Gastrocnemius medialis (tissue), 4 donors: Measurements from ENCODE around the gene IFFO2. TPM values are rescaled to one million over a fixed set of nuclear protein-coding genes. Genes with fewer than 3 reads are reported as not detected.
A peak's percentile ranks its signal among the peaks of the same experiment; 100 is the strongest.

Source experiments
- ATAC-seq, 2 donors: fragments of 150-250 bp; one replicate each; pipeline ENCODE4 v1.9.1; 2016
- DNase-seq, 2 donors: peaks; one replicate each; pipeline ENCODE4 v3.0.0-alpha.2; 2019
- H3K27ac ChIP-seq, 4 donors: fragments of 200-600 bp; sonication (generic); 1 replicate in 1 of 4; 2 replicates in 3 of 4; pipeline ENCODE4 v1.5.1; 2016 to 2018; ENCODE audit warnings: mild to moderate bottlenecking in 2 of 4, moderate library complexity in 1 of 4
- H3K27me3 ChIP-seq, 3 donors: fragments of 200-600 bp; sonication (generic) in 2 of 3; 1 replicate in 1 of 3; 2 replicates in 2 of 3; pipeline versions ENCODE4 v1.5.1 to v1.6.0; 2016 to 2019; ENCODE audit warnings: mild to moderate bottlenecking in 1 of 3, moderate library complexity in 1 of 3
- H3K36me3 ChIP-seq, 2 donors: fragments of 200-600 bp; sonication (generic) in 1 of 2; one replicate each; pipeline ENCODE4 v1.5.1; 2017 to 2018
- H3K4me1 ChIP-seq, 2 donors: fragments of 200-600 bp; sonication (generic) in 1 of 2; one replicate each; pipeline ENCODE4 v1.5.1; 2016 to 2017; ENCODE audit warnings: mild to moderate bottlenecking in 2 of 2
- H3K4me3 ChIP-seq, 4 donors: fragments of 200-600 bp; sonication (generic) in 3 of 4; 1 replicate in 1 of 4; 2 replicates in 3 of 4; pipeline ENCODE4 v1.5.1; 2016 to 2019; ENCODE audit warnings: mild to moderate bottlenecking in 2 of 4
- H3K9me3 ChIP-seq, 3 donors: fragments of 200-600 bp; sonication (generic) in 2 of 3; 1 replicate in 1 of 3; 2 replicates in 2 of 3; pipeline ENCODE4 v1.5.1; 2016 to 2019
- POLR2A ChIP-seq, 2 donors: fragments of 450-650 bp; IDR thresholded peaks; one replicate each; pipeline ENCODE4 v1.6.1; 2017; ENCODE audit warnings: antibody characterized with exemption in 2 of 2, mild to moderate bottlenecking in 2 of 2, moderate library complexity in 2 of 2
- in situ Hi-C, 4 donors: fragments of 200-750 bp; cut with MboI; loops; one replicate each; pipeline versions ENCODE4 v1.15.0 to v1.8.0; 2017; ENCODE audit warnings: low sequenced_read_pairs in 4 of 4
- intact Hi-C: fragments of 100-400 bp; cut with DNase I; formaldehyde crosslinking; loops from one replicate; pipeline ENCODE4 v1.15.1; 2023; ENCODE audit warnings: low total_unique reads
- total RNA-seq, 4 donors: library from RNA; depleted of rRNA; stranded (reverse); fragments of >200 nt; gene quantifications; one replicate each; pipeline versions ENCODE4 v1.1.0 to v1.2.3, GENCODE V29; 2016
- TF ChIP-seq, protein P1 (sequence below), 5 experiments: fragments of 450-650 bp in 3 of 5; fragments of 200-600 bp in 2 of 5; sonication (generic) in 2 of 5; IDR thresholded peaks in 4 of 5; conservative IDR thresholded peaks in 1 of 5; 1 replicate in 4 of 5; 2 replicates in 1 of 5; pipeline ENCODE4 v1.5.1; 2016 to 2019; ENCODE audit warnings: antibody characterized with exemption in 5 of 5, mild to moderate bottlenecking in 3 of 5, moderate library complexity in 3 of 5

IFFO2 gene
- total RNA-seq, 4 donors from 2014 or later, result 2.1 to 16.3 (median 5.7) TPM

DNA sequence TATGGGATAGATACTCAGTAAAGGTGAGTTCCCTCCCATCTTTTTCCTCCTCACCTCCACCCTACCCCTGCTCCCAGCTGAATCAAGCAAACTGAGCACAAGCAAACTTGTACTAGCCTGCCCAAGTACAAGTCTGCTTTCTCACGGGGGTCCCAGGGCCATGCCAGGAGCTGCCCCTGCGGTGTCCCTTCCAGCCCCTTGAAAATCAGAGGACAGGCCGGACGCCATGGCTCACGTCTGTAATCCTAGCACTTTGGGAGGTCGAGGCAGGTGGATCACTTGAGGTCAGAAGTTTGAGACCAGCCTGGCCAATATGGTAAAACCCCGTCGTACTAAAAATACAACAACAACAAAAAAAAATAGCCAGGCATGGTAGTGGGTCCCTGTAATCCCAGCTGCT is 17.5 kb upstream of the IFFO2 start:
- TF ChIP-seq POLR2A (IDR thresholded peaks at IDR 0.05), result no peak
- TF ChIP-seq, protein P1, sequence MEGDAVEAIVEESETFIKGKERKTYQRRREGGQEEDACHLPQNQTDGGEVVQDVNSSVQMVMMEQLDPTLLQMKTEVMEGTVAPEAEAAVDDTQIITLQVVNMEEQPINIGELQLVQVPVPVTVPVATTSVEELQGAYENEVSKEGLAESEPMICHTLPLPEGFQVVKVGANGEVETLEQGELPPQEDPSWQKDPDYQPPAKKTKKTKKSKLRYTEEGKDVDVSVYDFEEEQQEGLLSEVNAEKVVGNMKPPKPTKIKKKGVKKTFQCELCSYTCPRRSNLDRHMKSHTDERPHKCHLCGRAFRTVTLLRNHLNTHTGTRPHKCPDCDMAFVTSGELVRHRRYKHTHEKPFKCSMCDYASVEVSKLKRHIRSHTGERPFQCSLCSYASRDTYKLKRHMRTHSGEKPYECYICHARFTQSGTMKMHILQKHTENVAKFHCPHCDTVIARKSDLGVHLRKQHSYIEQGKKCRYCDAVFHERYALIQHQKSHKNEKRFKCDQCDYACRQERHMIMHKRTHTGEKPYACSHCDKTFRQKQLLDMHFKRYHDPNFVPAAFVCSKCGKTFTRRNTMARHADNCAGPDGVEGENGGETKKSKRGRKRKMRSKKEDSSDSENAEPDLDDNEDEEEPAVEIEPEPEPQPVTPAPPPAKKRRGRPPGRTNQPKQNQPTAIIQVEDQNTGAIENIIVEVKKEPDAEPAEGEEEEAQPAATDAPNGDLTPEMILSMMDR (IDR thresholded peaks at IDR 0.05 in 4 of 5, conservative IDR thresholded peaks at IDR 0.05 in 1 of 5), result no peak
- ATAC-seq (no peak), DNase-seq (no peak)
- no peaks in the 10 kb centered on the region for H3K9me3 ChIP-seq
- H3K36me3 ChIP-seq, result no peaks in the 10 kb centered on the region
- peaks cover 5 to 8% of the 10 kb centered on the region in 2 donors for H3K4me1 ChIP-seq
- in situ Hi-C loops (loop anchor here in 2 of 4 donors (5.0 kb wide), 2 partner anchors 62 to 72 kb away; partner anchors contain the start of gene ALDH4A1 (in 1 of the 2)), intact Hi-C loops (no loop called here)
- H3K27ac ChIP-seq, result no peak overlapping the region
- no peak overlapping the region for H3K4me3 ChIP-seq
- H3K27me3 ChIP-seq, result no peaks in the 10 kb centered on the region

DNA sequence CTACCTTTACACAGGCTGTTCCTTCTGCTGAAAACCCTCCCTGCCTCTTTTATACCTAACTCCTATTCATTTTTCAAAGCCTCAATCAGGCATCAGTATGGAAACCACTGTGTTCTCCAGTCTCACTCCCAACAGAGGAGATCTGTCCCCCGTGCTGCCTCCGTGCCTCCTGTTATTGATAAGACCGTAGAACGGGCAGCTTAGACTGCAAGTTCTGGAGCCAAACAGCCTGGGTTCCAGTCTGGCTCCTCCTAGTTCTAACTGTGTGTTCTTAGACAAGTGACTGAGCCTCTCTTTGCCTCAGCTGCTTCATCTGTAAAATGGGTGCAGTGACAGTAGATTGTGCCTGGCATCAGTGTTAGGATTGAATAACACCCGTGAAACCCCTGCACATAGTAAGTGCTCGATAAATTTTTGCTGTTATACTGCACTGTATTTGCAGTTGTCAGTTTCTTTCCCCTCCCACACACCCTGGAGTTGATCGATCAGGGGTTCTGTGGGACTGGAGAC is 17.0 kb upstream of the IFFO2 start:
- intact Hi-C loops (no loop called here), in situ Hi-C loops (loop anchor here in 2 of 4 donors (5.0 kb wide), 2 partner anchors 61 to 71 kb away; partner anchors contain the start of gene ALDH4A1 (in 1 of the 2))
- TF ChIP-seq, protein P1 (IDR thresholded peaks at IDR 0.05 in 4 of 5, conservative IDR thresholded peaks at IDR 0.05 in 1 of 5), result no peak
- no peak for TF ChIP-seq POLR2A (IDR thresholded peaks at IDR 0.05)

DNA sequence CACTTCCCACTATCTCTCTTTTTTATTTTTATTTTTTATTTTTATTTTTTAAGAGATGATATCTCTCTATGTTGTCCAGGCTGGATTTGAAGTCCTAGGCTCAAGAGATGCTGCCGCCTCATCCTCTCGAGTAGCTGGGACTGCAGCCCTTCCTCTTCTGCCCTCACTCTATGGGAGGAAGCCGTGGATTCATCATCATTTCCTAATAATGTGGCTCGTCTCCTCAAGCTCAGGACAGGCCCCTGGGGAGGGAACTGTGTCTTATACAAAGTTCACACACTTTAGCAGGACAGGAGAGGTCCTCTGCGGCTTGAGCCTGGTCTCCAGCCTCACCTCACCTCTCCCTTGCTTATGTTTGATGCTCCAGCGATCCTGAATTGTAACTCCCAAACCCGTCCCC is 16.5 kb upstream of the IFFO2 start:
- intact Hi-C loops (loop anchor here (1.0 kb wide), 1 partner anchor 67 kb away; no protein-coding TSS in a partner anchor), in situ Hi-C loops (loop anchor here in 2 of 4 donors (5.0 kb wide), 2 partner anchors 61 to 71 kb away; partner anchors contain the start of gene ALDH4A1 (in 1 of the 2))
- ATAC-seq (no peak), DNase-seq (no peak)
- no peak for TF ChIP-seq POLR2A (IDR thresholded peaks at IDR 0.05)
- TF ChIP-seq, protein P1 (IDR thresholded peaks at IDR 0.05 in 4 of 5, conservative IDR thresholded peaks at IDR 0.05 in 1 of 5), result no peak
- Histone ChIP-seq H3K36me3 (no peaks in the 10 kb centered on the region), H3K4me3 (no peak overlapping the region), H3K27me3 (no peaks in the 10 kb centered on the region), H3K27ac (no peak overlapping the region), H3K9me3 (no peaks in the 10 kb centered on the region), H3K4me1 (peaks cover 0 to 5% of the 10 kb centered on the region in 2 donors)

More for the DNA sequence above, 17.0 kb upstream of the IFFO2 start:
- Histone ChIP-seq H3K4me1 (peaks cover 3 to 5% of the 10 kb centered on the region in 2 donors), H3K36me3 (no peaks in the 10 kb centered on the region), H3K4me3 (no peak overlapping the region), H3K27me3 (no peaks in the 10 kb centered on the region), H3K9me3 (no peaks in the 10 kb centered on the region), H3K27ac (no peak overlapping the region)
- ATAC-seq, result no peak
- DNase-seq, result no peak

DNA sequence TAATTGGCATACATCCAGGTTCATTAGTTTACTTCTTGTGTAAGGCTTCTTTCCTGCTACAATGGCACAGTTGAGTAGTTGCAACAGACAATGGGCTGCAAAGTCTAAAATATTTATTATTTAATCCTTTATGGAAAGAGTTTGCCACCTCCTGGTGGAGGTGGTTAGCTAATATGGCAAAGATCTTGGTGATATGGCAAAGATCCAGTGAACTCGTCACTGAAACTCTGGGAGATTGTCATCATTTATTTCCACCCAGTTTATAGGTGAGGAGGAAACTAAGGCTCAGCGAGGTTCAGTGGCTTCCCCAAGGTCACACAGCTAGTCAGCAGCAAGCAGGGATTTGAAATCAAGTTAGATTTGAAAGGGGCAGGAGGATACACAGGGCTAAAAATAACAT is 16.1 kb upstream of the IFFO2 start:
- in situ Hi-C loops, result loop anchor here in 2 of 4 donors (5.0 kb wide), 2 partner anchors 60 to 70 kb away; partner anchors contain the start of gene ALDH4A1 (in 1 of the 2)
- no peaks in the 10 kb centered on the region for H3K36me3 ChIP-seq

More for the DNA sequence above, 16.1 kb upstream of the IFFO2 start:
- no peak for TF ChIP-seq POLR2A (IDR thresholded peaks at IDR 0.05)
- TF ChIP-seq, protein P1 (IDR thresholded peaks at IDR 0.05 in 4 of 5, conservative IDR thresholded peaks at IDR 0.05 in 1 of 5), result peak in 4 of 5 experiments; percentile 11 to 40 (median 26)
- Histone ChIP-seq H3K4me1 (peaks cover 0 to 5% of the 10 kb centered on the region in 2 donors), H3K9me3 (no peaks in the 10 kb centered on the region), H3K4me3 (no peak overlapping the region), H3K27me3 (no peaks in the 10 kb centered on the region), H3K27ac (no peak overlapping the region)
- ATAC-seq (peak in 1 of 2 donors; percentile 75), DNase-seq (no peak)
- intact Hi-C loops, result loop anchor here (1.0 kb wide), 1 partner anchor 66 kb away; no protein-coding TSS in a partner anchor
